ENCODE data around the gene C6orf132. TPM values are rescaled to one million over a fixed set of nuclear protein-coding genes. Genes with fewer than 3 reads are reported as not detected.

C6orf132 gene
- total and polyA plus RNA-seq, 10 of the 15 experiments (the other 5 are each of a cell fraction or from before 2014, with no cell fraction given) = 0.04 to 0.05 TPM; not detected in 8

DNA sequence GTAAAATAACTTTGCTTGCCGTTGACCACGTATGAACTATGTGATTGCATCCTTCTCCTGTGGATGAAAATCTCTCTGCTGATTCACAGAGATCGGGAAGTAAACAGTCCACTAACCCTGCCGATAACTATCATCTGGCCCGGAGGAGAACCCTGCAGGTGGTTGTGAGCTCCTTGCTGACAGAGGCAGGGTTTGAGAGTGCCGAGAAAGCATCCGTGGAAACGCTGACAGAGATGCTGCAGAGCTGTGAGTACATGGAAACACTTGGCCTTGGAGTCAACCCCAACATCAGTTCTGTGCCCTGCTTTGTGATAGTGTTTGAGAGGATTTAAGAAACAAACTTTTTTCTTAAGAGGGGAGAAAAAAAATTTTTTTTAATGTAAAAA lies 91.2 kb downstream of the C6orf132 start:
- no TSS peak for BruUV-seq (replicated peaks)
- DNase-seq (ENCODE audit: low read depth, low spot score) (no peak), FAIRE-seq (no peak), ATAC-seq (no peak)
- Histone ChIP-seq H3K4me3 (peak overlapping the region; percentile 95), H2AFZ (ENCODE audit: control insufficient read depth, low read depth, low read length) (no peak overlapping the region), H3K27me3 (replicated peaks in 1 of 2; ENCODE audit: control insufficient read depth in 2 of 2, insufficient read depth in 2 of 2, low read length in 1 of 2) (no peaks in the 10 kb centered on the region), H3K4me2 (ENCODE audit: control insufficient read depth, insufficient read depth) (peak overlapping the region; percentile 74; the same call in 1 of the 2 replicates), H3K9ac (ENCODE audit: control insufficient read depth, insufficient read depth, low read length) (peak overlapping the region; percentile 92), H3K9me3 (replicated peaks; ENCODE audit: control insufficient read depth, insufficient read depth, low read length) (no peaks in the 10 kb centered on the region), H4K20me1 (ENCODE audit: control insufficient read depth, insufficient read depth) (no peaks in the 10 kb centered on the region), H3K27ac (ENCODE audit: control insufficient read depth, insufficient read depth) (peak overlapping the region; percentile 97; the same call in 1 of the 2 replicates), H3K79me2 (ENCODE audit: control insufficient read depth, insufficient read depth, low read length) (peaks cover 10% of the 10 kb centered on the region), H3K36me3 (ENCODE audit: control insufficient read depth in 2 of 2, insufficient read depth in 2 of 2, low read length in 1 of 2) (peaks cover 0 to 8% of the 10 kb centered on the region in 2 experiments; a peak in 2 of 4 replicates), H3K4me1 (ENCODE audit: control insufficient read depth, insufficient read depth, low read length) (peaks cover 20% of the 10 kb centered on the region)
- ChIA-PET CTCF (interaction anchor here (0.8 to 10.6 kb wide), 10 partner anchors 23 to 318 kb away, joined by 3 to 90 read pairs (median 6); partner anchors contain the start of genes BYSL, MED20 and TOMM6), POLR2A (interaction anchor here (0.5 to 2.3 kb wide), 8 partner anchors 11 to 1331 kb away, joined by 3 to 10 read pairs (median 6); no protein-coding TSS in a partner anchor), RAD21 (ENCODE audit: unreplicated experiment) (interaction anchor here (1.0 to 1.5 kb wide), 6 partner anchors 8 to 155 kb away, joined by 3 to 6 read pairs (median 4); no protein-coding TSS in a partner anchor), SMC1A (ENCODE audit: uncharacterized antibody, unreplicated experiment) (interaction anchor here (0.8 to 12.3 kb wide), 10 partner anchors 10 to 204 kb away, joined by 3 to 138 read pairs (median 3); partner anchors contain the start of gene CCND3)
- TF ChIP-seq RAD21 (IDR thresholded peaks at IDR 0.05; ENCODE audit: insufficient read depth, low read depth, low read length) = no peak
- no peak for TF ChIP-seq ASH2L (IDR thresholded peaks at IDR 0.05; ENCODE audit: borderline replicate concordance, low read depth)
- TF ChIP-seq FOS (IDR thresholded peaks at IDR 0.05; ENCODE audit: borderline replicate concordance, extremely low read depth, insufficient read length) = no peak
- no peak for TF ChIP-seq SRF (IDR thresholded peaks at IDR 0.05; ENCODE audit: low read depth in 2 of 2, low read length in 2 of 2)
- TF ChIP-seq CHD1 (IDR thresholded peaks at IDR 0.05; ENCODE audit: low read depth, low read length) = no peak
- no peak for TF ChIP-seq SIN3A (IDR thresholded peaks at IDR 0.05; ENCODE audit: low read depth, low read length)
- no peak for TF ChIP-seq NFIC (IDR thresholded peaks at IDR 0.05; ENCODE audit: low read depth, low read length)
- TF ChIP-seq BHLHE40 (IDR thresholded peaks at IDR 0.05; ENCODE audit: borderline replicate concordance in 1 of 2, low read depth in 2 of 2, low read length in 1 of 2) = no peak
- TF ChIP-seq, protein P1, sequence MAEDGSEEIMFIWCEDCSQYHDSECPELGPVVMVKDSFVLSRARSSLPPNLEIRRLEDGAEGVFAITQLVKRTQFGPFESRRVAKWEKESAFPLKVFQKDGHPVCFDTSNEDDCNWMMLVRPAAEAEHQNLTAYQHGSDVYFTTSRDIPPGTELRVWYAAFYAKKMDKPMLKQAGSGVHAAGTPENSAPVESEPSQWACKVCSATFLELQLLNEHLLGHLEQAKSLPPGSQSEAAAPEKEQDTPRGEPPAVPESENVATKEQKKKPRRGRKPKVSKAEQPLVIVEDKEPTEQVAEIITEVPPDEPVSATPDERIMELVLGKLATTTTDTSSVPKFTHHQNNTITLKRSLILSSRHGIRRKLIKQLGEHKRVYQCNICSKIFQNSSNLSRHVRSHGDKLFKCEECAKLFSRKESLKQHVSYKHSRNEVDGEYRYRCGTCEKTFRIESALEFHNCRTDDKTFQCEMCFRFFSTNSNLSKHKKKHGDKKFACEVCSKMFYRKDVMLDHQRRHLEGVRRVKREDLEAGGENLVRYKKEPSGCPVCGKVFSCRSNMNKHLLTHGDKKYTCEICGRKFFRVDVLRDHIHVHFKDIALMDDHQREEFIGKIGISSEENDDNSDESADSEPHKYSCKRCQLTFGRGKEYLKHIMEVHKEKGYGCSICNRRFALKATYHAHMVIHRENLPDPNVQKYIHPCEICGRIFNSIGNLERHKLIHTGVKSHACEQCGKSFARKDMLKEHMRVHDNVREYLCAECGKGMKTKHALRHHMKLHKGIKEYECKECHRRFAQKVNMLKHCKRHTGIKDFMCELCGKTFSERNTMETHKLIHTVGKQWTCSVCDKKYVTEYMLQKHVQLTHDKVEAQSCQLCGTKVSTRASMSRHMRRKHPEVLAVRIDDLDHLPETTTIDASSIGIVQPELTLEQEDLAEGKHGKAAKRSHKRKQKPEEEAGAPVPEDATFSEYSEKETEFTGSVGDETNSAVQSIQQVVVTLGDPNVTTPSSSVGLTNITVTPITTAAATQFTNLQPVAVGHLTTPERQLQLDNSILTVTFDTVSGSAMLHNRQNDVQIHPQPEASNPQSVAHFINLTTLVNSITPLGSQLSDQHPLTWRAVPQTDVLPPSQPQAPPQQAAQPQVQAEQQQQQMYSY (CRISPR knock-in tag; IDR thresholded peaks at IDR 0.05) = no peak
- no peak for TF ChIP-seq WRNIP1 (IDR thresholded peaks at IDR 0.05; ENCODE audit: borderline replicate concordance, low read depth, low read length)
- TF ChIP-seq FOXM1 (IDR thresholded peaks at IDR 0.05; ENCODE audit: low read depth, low read length) = no peak
- TF ChIP-seq SMAD5 (IDR thresholded peaks at IDR 0.05; ENCODE audit: low read depth) = no peak
- no peak for TF ChIP-seq ZSCAN29 (IDR thresholded peaks at IDR 0.05)
- no peak for TF ChIP-seq JUND (IDR thresholded peaks at IDR 0.05; ENCODE audit: low read depth, low read length)
- TF ChIP-seq, protein P2, sequence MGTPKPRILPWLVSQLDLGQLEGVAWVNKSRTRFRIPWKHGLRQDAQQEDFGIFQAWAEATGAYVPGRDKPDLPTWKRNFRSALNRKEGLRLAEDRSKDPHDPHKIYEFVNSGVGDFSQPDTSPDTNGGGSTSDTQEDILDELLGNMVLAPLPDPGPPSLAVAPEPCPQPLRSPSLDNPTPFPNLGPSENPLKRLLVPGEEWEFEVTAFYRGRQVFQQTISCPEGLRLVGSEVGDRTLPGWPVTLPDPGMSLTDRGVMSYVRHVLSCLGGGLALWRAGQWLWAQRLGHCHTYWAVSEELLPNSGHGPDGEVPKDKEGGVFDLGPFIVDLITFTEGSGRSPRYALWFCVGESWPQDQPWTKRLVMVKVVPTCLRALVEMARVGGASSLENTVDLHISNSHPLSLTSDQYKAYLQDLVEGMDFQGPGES (IDR thresholded peaks at IDR 0.05) = no peak
- no peak for TF ChIP-seq CREB1 (IDR thresholded peaks at IDR 0.05; ENCODE audit: low read depth)
- TF ChIP-seq ESRRA (IDR thresholded peaks at IDR 0.05; ENCODE audit: low read length) = no peak
- intact Hi-C loops (cut with micrococcal nuclease; ENCODE audit: unreplicated experiment) = no loop called here
- in situ Hi-C loops (cut with MboI) = no loop called here
- WGBS (ENCODE audit: insufficient coverage, insufficient replicate concordance, low lambda C conversion rate, missing lambda C conversion rate) = 37% methylated on average over 8 of the region's 8 CpGs

Measured in GM12878 (cell line).